Neural progenitor cell (in vitro differentiated cells): Measurements from ENCODE around the gene PC. TPM values are rescaled to one million over a fixed set of nuclear protein-coding genes. Genes with fewer than 3 reads are reported as not detected.

Experiments
- DNase-seq: peaks from one replicate; pipeline ENCODE4 v3.0.0-alpha.2; 2016; ENCODE audit warnings: low spot score
- H2AFZ ChIP-seq: fragments of 200-600 bp; sonication (generic); replicated peaks from 2 replicates; pipeline ENCODE4 v1.6.1; 2016; ENCODE audit warnings: antibody characterized with exemption
- H3F3A ChIP-seq: fragments of 200-600 bp; sonication (generic); 2 replicates; pipeline ENCODE4 v1.6.1; 2016; ENCODE audit warnings: antibody characterized with exemption, low read depth
- H3K27ac ChIP-seq: fragments of 200-600 bp; sonication (generic); 2 replicates; pipeline ENCODE4 v1.5.1; 2016; ENCODE audit warnings: mild to moderate bottlenecking
- H3K27me3 ChIP-seq: fragments of 200-600 bp; sonication (generic); 2 replicates; pipeline ENCODE4 v1.6.1; 2016; ENCODE audit warnings: mild to moderate bottlenecking, moderate library complexity
- H3K36me3 ChIP-seq: fragments of 200-600 bp; sonication (generic); 2 replicates; pipeline ENCODE4 v1.5.1; 2016
- H3K4me1 ChIP-seq: fragments of 200-600 bp; sonication (generic); 2 replicates; pipeline ENCODE4 v1.6.1; 2016; ENCODE audit warnings: mixed run types
- H3K4me2 ChIP-seq: fragments of 200-600 bp; sonication (generic); 2 replicates; pipeline ENCODE4 v1.6.1; 2016
- H3K4me3 ChIP-seq: fragments of 200-600 bp; sonication (generic); 2 replicates; pipeline ENCODE4 v1.5.1; 2016
- H3K79me2 ChIP-seq: fragments of 200-600 bp; sonication (generic); 2 replicates; pipeline ENCODE4 v1.6.1; 2016; ENCODE audit warnings: low read depth
- H3K9ac ChIP-seq: fragments of 200-600 bp; sonication (generic); 2 replicates; pipeline ENCODE4 v1.6.1; 2016
- H3K9me3 ChIP-seq: fragments of 200-600 bp; sonication (generic); 2 replicates; pipeline ENCODE4 v1.5.1; 2016; ENCODE audit warnings: low read depth
- H4K20me1 ChIP-seq: fragments of 200-600 bp; sonication (generic); 2 replicates; pipeline ENCODE4 v1.6.1; 2016; ENCODE audit warnings: low read depth
- H3K27ac Mint-ChIP-seq: 3 replicates; pipeline ENCODE4 v1.8.0; 2021; ENCODE audit warnings: mixed read lengths
- H3K27me3 Mint-ChIP-seq: 2 replicates; pipeline ENCODE4 v1.8.0; 2022; ENCODE audit warnings: low read depth, mild to moderate bottlenecking, inconsistent platforms, moderate library complexity, mixed read lengths; ENCODE audit not compliant: insufficient read depth
- H3K36me3 Mint-ChIP-seq: 3 replicates; pipeline ENCODE4 v1.8.0; 2021; ENCODE audit warnings: mixed read lengths
- H3K4me1 Mint-ChIP-seq: 3 replicates; pipeline ENCODE4 v1.8.0; 2021; ENCODE audit warnings: mixed read lengths
- H3K4me3 Mint-ChIP-seq: 3 replicates; pipeline ENCODE4 v1.8.0; 2021; ENCODE audit warnings: mild to moderate bottlenecking, moderate library complexity, mixed read lengths
- H3K9me3 Mint-ChIP-seq: 3 replicates; pipeline ENCODE4 v1.8.0; 2020; ENCODE audit warnings: mixed read lengths
- CTCF ChIP-seq: fragments of 200-600 bp; sonication (generic); IDR thresholded peaks from 2 replicates; pipeline ENCODE4 v1.5.1; 2017; ENCODE audit warnings: antibody characterized with exemption, mild to moderate bottlenecking
- EZH2 ChIP-seq: fragments of 200-600 bp; sonication (generic); IDR thresholded peaks from 2 replicates; pipeline ENCODE4 v1.6.1; 2017; ENCODE audit warnings: antibody characterized with exemption, mild to moderate bottlenecking, moderate library complexity
- EZH2phosphoT487 ChIP-seq: fragments of 200-600 bp; sonication (generic); IDR thresholded peaks from 2 replicates; pipeline ENCODE4 v1.6.1; 2017; ENCODE audit warnings: antibody characterized with exemption
- total RNA-seq: library from RNA; depleted of rRNA; stranded (reverse); fragments of >200 nt; gene quantifications from 2 replicates; pipeline ENCODE4 v1.2.3, GENCODE V29; 2015; ENCODE audit warnings: low replicate concordance

PC gene
- total RNA-seq, 1 donor from 2014 or later = 11.4 TPM

- Histone ChIP-seq H3K9me3 (no peaks in the 10 kb centered on the region), H3F3A (peaks cover 9% of the 10 kb centered on the region), H3K4me3 (no peak overlapping the region), H3K79me2 (no peaks in the 10 kb centered on the region), H2AFZ (no peak overlapping the region), H3K27me3 (no peaks in the 10 kb centered on the region), H4K20me1 (no peaks in the 10 kb centered on the region), H3K4me1 (peaks cover 32% of the 10 kb centered on the region), H3K36me3 (no peaks in the 10 kb centered on the region), H3K27ac (no peak overlapping the region), H3K4me2 (peak overlapping the region; percentile 9), H3K9ac (peak overlapping the region; percentile 7)
- no peak for DNase-seq
- no peaks in the 10 kb centered on the region for H3K9me3 Mint-ChIP-seq
- no peak overlapping the region for H3K4me3 Mint-ChIP-seq
- peaks cover 53% of the 10 kb centered on the region for H3K4me1 Mint-ChIP-seq
- H3K27me3 Mint-ChIP-seq = peaks cover 5% of the 10 kb centered on the region
- H3K27ac Mint-ChIP-seq = peak overlapping the region; percentile 74
- no peak for TF ChIP-seq EZH2phosphoT487
- TF ChIP-seq EZH2 = no peak
- no peak for TF ChIP-seq CTCF
- H3K36me3 Mint-ChIP-seq = no peaks in the 10 kb centered on the region
Observed at GRCh38 chr11:66880496-66881450, 77.4 kb downstream of the PC start.

- Histone ChIP-seq H3K36me3 (no peaks in the 10 kb centered on the region), H2AFZ (no peak overlapping the region), H3K79me2 (no peaks in the 10 kb centered on the region), H3K9me3 (no peaks in the 10 kb centered on the region), H3K4me2 (no peak overlapping the region), H3K4me3 (no peak overlapping the region), H4K20me1 (no peaks in the 10 kb centered on the region), H3K4me1 (peaks cover 36% of the 10 kb centered on the region), H3K9ac (no peak overlapping the region), H3K27me3 (no peaks in the 10 kb centered on the region), H3F3A (peaks cover 9% of the 10 kb centered on the region), H3K27ac (no peak overlapping the region)
- no peaks in the 10 kb centered on the region for H3K9me3 Mint-ChIP-seq
- no peak for DNase-seq
- no peaks in the 10 kb centered on the region for H3K36me3 Mint-ChIP-seq
- TF ChIP-seq EZH2 (no peak), CTCF (no peak), EZH2phosphoT487 (no peak)
- H3K4me1 Mint-ChIP-seq = peaks cover 60% of the 10 kb centered on the region
- H3K27ac Mint-ChIP-seq = peak overlapping the region; percentile 52
- H3K4me3 Mint-ChIP-seq = no peak overlapping the region
- H3K27me3 Mint-ChIP-seq = peaks cover 5% of the 10 kb centered on the region
Observed at GRCh38 chr11:66879999-66880398, 78.2 kb downstream of the PC start.

- Histone ChIP-seq H3K4me1 (peaks cover 36% of the 10 kb centered on the region), H3K27ac (no peak overlapping the region), H3K27me3 (no peaks in the 10 kb centered on the region), H4K20me1 (no peaks in the 10 kb centered on the region), H2AFZ (no peak overlapping the region), H3F3A (peaks cover 9% of the 10 kb centered on the region), H3K36me3 (no peaks in the 10 kb centered on the region), H3K4me3 (no peak overlapping the region), H3K4me2 (no peak overlapping the region), H3K9me3 (no peaks in the 10 kb centered on the region), H3K9ac (no peak overlapping the region), H3K79me2 (no peaks in the 10 kb centered on the region)
- Mint-ChIP-seq H3K36me3 (no peaks in the 10 kb centered on the region), H3K27ac (peak overlapping the region; percentile 52), H3K9me3 (no peaks in the 10 kb centered on the region), H3K27me3 (peaks cover 5% of the 10 kb centered on the region), H3K4me3 (no peak overlapping the region), H3K4me1 (peaks cover 63% of the 10 kb centered on the region)
- TF ChIP-seq CTCF = no peak
- no peak for TF ChIP-seq EZH2phosphoT487
- no peak for TF ChIP-seq EZH2
- no peak for DNase-seq
Observed at GRCh38 chr11:66879583-66879982, 78.6 kb downstream of the PC start.
